Measurements from ENCODE around the gene SVOP.
"Not testable (repeated sequence)": the region's sequence is repeated elsewhere in the genome, so short reads cannot be mapped to it uniquely, and the experiment has no call there.

SVOP gene

GRCh38 chr12:109028624-109029023 is 7.8 kb upstream of the SVOP start:
- not testable (repeated sequence) for H3K36me3 ChIP-seq (ENCODE audit: insufficient read depth, low read length); H3K4me3 ChIP-seq (ENCODE audit: low read length); H3K9me3 ChIP-seq (replicated peaks; ENCODE audit: low read length); H3K4me1 ChIP-seq (ENCODE audit: control insufficient read depth, insufficient read depth, low read length); H3K9ac ChIP-seq (ENCODE audit: low read depth, low read length); H3K4me2 ChIP-seq (ENCODE audit: low read length)
- H3K27me3 ChIP-seq (ENCODE audit: control insufficient read depth, insufficient read depth, low read length) = peaks cover 16% of the 10 kb centered on the region

GRCh38 chr12:109027767-109028166 is 6.9 kb upstream of the SVOP start:
- Histone ChIP-seq H3K27me3 (ENCODE audit: control insufficient read depth, insufficient read depth, low read length) (peaks cover 16% of the 10 kb centered on the region), H3K4me1 (ENCODE audit: control insufficient read depth, insufficient read depth, low read length) (no peaks in the 10 kb centered on the region), H3K4me3 (ENCODE audit: low read length) (no peak overlapping the region), H3K4me2 (ENCODE audit: low read length) (no peak overlapping the region), H3K9ac (ENCODE audit: low read depth, low read length) (no peak overlapping the region), H3K36me3 (ENCODE audit: insufficient read depth, low read length) (no peaks in the 10 kb centered on the region), H3K9me3 (replicated peaks; ENCODE audit: low read length) (no peaks in the 10 kb centered on the region)

GRCh38 chr12:109020146-109020795 is 597 bp downstream of the SVOP start:
- Histone ChIP-seq H3K36me3 (ENCODE audit: insufficient read depth, low read length) (no peaks in the 10 kb centered on the region), H3K4me2 (ENCODE audit: low read length) (no peak overlapping the region), H3K4me3 (ENCODE audit: low read length) (no peak overlapping the region), H3K27me3 (ENCODE audit: control insufficient read depth, insufficient read depth, low read length) (no peaks in the 10 kb centered on the region), H3K9ac (ENCODE audit: low read depth, low read length) (no peak overlapping the region), H3K9me3 (replicated peaks; ENCODE audit: low read length) (no peaks in the 10 kb centered on the region), H3K4me1 (ENCODE audit: control insufficient read depth, insufficient read depth, low read length) (no peaks in the 10 kb centered on the region)

DNA sequence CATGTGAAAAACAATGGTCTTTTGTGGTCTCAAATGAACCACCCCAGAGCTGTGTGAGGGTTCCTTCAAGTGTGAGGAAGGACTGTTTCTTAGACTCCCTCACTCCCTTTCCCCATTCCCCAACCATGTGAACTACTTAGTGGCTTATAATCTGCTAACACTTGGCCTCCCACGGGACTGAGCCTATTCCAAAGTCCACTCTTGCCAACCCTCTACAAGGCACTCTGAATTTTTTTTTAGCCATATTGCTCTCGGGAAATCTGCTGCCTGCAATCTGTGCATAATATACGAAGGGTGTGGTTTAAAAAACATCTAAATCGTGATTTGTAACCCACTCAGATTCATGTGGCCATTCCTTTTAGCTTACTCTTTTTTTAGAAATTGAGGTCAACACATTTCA is 2.6 kb downstream of the SVOP start:
- Histone ChIP-seq H3K27me3 (ENCODE audit: control insufficient read depth, insufficient read depth, low read length) (no peaks in the 10 kb centered on the region), H3K4me2 (ENCODE audit: low read length) (no peak overlapping the region), H3K9me3 (replicated peaks; ENCODE audit: low read length) (no peaks in the 10 kb centered on the region), H3K4me3 (ENCODE audit: low read length) (no peak overlapping the region), H3K36me3 (ENCODE audit: insufficient read depth, low read length) (no peaks in the 10 kb centered on the region), H3K9ac (ENCODE audit: low read depth, low read length) (no peak overlapping the region), H3K4me1 (ENCODE audit: control insufficient read depth, insufficient read depth, low read length) (no peaks in the 10 kb centered on the region)

GRCh38 chr12:109016978-109017377 is 3.9 kb downstream of the SVOP start:
- H3K4me1 ChIP-seq (ENCODE audit: control insufficient read depth, insufficient read depth, low read length) = no peaks in the 10 kb centered on the region
- peaks cover 4% of the 10 kb centered on the region for H3K27me3 ChIP-seq (ENCODE audit: control insufficient read depth, insufficient read depth, low read length)
- H3K4me2 ChIP-seq (ENCODE audit: low read length) = no peak overlapping the region
- no peak overlapping the region for H3K4me3 ChIP-seq (ENCODE audit: low read length)
- no peaks in the 10 kb centered on the region for H3K36me3 ChIP-seq (ENCODE audit: insufficient read depth, low read length)
- H3K9ac ChIP-seq (ENCODE audit: low read depth, low read length) = no peak overlapping the region
- H3K9me3 ChIP-seq (replicated peaks; ENCODE audit: low read length) = no peaks in the 10 kb centered on the region

DNA sequence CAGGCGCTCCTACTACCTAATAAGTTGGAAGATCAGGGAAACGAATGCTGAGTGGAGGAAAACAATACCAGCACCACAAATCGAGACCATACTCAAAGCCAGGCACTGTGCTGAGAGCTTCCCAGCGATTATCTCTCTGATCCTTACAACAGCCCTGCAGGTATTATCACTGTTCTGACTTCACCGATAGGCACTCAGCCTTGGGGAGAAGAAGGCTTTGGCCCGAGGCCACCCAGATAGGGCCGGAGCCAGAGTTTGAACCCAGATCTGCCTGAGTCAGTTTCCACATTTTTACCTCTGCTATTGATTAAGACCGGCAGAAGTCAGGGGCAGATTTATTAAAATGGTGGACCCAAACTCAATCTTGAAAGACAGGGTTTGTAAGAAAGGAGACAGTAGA is 4.9 kb downstream of the SVOP start:
- Histone ChIP-seq H3K4me1 (ENCODE audit: control insufficient read depth, insufficient read depth, low read length) (no peaks in the 10 kb centered on the region), H3K36me3 (ENCODE audit: insufficient read depth, low read length) (no peaks in the 10 kb centered on the region), H3K27me3 (ENCODE audit: control insufficient read depth, insufficient read depth, low read length) (peaks cover 4% of the 10 kb centered on the region)

GRCh38 chr12:109014984-109015765 is 5.7 kb downstream of the SVOP start:
- Histone ChIP-seq H3K9me3 (replicated peaks; ENCODE audit: low read length) (no peaks in the 10 kb centered on the region), H3K4me2 (ENCODE audit: low read length) (no peak overlapping the region), H3K36me3 (ENCODE audit: insufficient read depth, low read length) (no peaks in the 10 kb centered on the region), H3K4me1 (ENCODE audit: control insufficient read depth, insufficient read depth, low read length) (no peaks in the 10 kb centered on the region), H3K9ac (ENCODE audit: low read depth, low read length) (no peak overlapping the region), H3K4me3 (ENCODE audit: low read length) (no peak overlapping the region), H3K27me3 (ENCODE audit: control insufficient read depth, insufficient read depth, low read length) (peaks cover 7% of the 10 kb centered on the region)

More for the DNA sequence above, 4.9 kb downstream of the SVOP start:
- H3K9me3 ChIP-seq (replicated peaks; ENCODE audit: low read length) = no peaks in the 10 kb centered on the region
- no peak overlapping the region for H3K9ac ChIP-seq (ENCODE audit: low read depth, low read length)
- H3K4me2 ChIP-seq (ENCODE audit: low read length) = no peak overlapping the region
- no peak overlapping the region for H3K4me3 ChIP-seq (ENCODE audit: low read length)

DNA sequence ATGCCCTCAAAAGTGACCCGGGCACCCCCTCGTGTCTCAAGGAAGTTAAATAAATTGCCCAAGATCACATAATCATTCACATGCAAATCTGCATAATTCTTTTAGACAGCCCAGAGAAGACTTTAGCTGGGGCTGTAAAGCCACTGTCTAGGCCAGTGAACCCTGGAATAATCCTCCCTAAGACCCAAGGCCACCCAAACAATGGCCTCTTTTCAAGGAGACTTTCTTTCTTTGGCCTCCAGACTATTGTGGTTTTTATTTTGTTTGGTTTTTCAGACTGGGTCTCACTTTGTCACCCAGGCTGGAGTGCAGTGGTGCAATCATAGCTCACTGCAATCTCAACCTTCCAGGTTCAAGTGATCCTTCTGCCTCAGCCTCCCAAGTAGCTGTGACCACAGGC is 10.6 kb downstream of the SVOP start:
- no peaks in the 10 kb centered on the region for H3K4me1 ChIP-seq (ENCODE audit: control insufficient read depth, insufficient read depth, low read length)
- H3K27me3 ChIP-seq (ENCODE audit: control insufficient read depth, insufficient read depth, low read length) = peaks cover 18% of the 10 kb centered on the region
- no peak overlapping the region for H3K4me3 ChIP-seq (ENCODE audit: low read length)
- H3K9me3 ChIP-seq (replicated peaks; ENCODE audit: low read length) = no peaks in the 10 kb centered on the region
- no peak overlapping the region for H3K9ac ChIP-seq (ENCODE audit: low read depth, low read length)
- H3K36me3 ChIP-seq (ENCODE audit: insufficient read depth, low read length) = no peaks in the 10 kb centered on the region
- H3K4me2 ChIP-seq (ENCODE audit: low read length) = no peak overlapping the region

- Histone ChIP-seq H3K4me2 (ENCODE audit: low read length) (no peak overlapping the region), H3K36me3 (ENCODE audit: insufficient read depth, low read length) (no peaks in the 10 kb centered on the region)
These were observed 11.1 kb downstream of the SVOP start for GRCh38 chr12:109009766-109010165.

GRCh38 chr12:109004017-109004416 is 16.9 kb downstream of the SVOP start:
- H3K9me3 ChIP-seq (replicated peaks; ENCODE audit: low read length) = no peaks in the 10 kb centered on the region

More at GRCh38 chr12:109009766-109010165, 11.1 kb downstream of the SVOP start:
- no peak overlapping the region for H3K4me3 ChIP-seq (ENCODE audit: low read length)
- H3K4me1 ChIP-seq (ENCODE audit: control insufficient read depth, insufficient read depth, low read length) = no peaks in the 10 kb centered on the region
- no peaks in the 10 kb centered on the region for H3K9me3 ChIP-seq (replicated peaks; ENCODE audit: low read length)
- H3K9ac ChIP-seq (ENCODE audit: low read depth, low read length) = no peak overlapping the region
- peaks cover 18% of the 10 kb centered on the region for H3K27me3 ChIP-seq (ENCODE audit: control insufficient read depth, insufficient read depth, low read length)

GRCh38 chr12:108996320-108996719 is 24.5 kb downstream of the SVOP start:
- Histone ChIP-seq H3K36me3 (ENCODE audit: insufficient read depth, low read length) (no peaks in the 10 kb centered on the region), H3K4me1 (ENCODE audit: control insufficient read depth, insufficient read depth, low read length) (no peaks in the 10 kb centered on the region), H3K9ac (ENCODE audit: low read depth, low read length) (no peak overlapping the region), H3K4me3 (ENCODE audit: low read length) (no peak overlapping the region), H3K4me2 (ENCODE audit: low read length) (no peak overlapping the region), H3K27me3 (ENCODE audit: control insufficient read depth, insufficient read depth, low read length) (no peaks in the 10 kb centered on the region), H3K9me3 (replicated peaks; ENCODE audit: low read length) (no peaks in the 10 kb centered on the region)

More at GRCh38 chr12:109004017-109004416, 16.9 kb downstream of the SVOP start:
- Histone ChIP-seq H3K9ac (ENCODE audit: low read depth, low read length) (no peak overlapping the region), H3K27me3 (ENCODE audit: control insufficient read depth, insufficient read depth, low read length) (peaks cover 11% of the 10 kb centered on the region), H3K4me3 (ENCODE audit: low read length) (no peak overlapping the region), H3K4me1 (ENCODE audit: control insufficient read depth, insufficient read depth, low read length) (no peaks in the 10 kb centered on the region), H3K36me3 (ENCODE audit: insufficient read depth, low read length) (no peaks in the 10 kb centered on the region), H3K4me2 (ENCODE audit: low read length) (no peak overlapping the region)

Measured in skeletal muscle satellite cell (primary cell).